Measurements from ENCODE around the gene TRIM56. TPM values are rescaled to one million over a fixed set of nuclear protein-coding genes. Genes with fewer than 3 reads are reported as not detected.

TRIM56 gene
- total and polyA plus RNA-seq, 9 of the 15 experiments (the other 6 are each of a cell fraction or from before 2014, with no cell fraction given): 2.0 to 29.7 (median 11.6) TPM

- Histone ChIP-seq H3K27ac (ENCODE audit: extremely low read depth, low read depth, low read length) (peak overlapping the region; percentile 47), H3K4me3 (no peak overlapping the region), H3K9me3 (replicated peaks; ENCODE audit: control insufficient read depth, insufficient read depth, low read depth, low read length) (no peaks in the 10 kb centered on the region), H3K79me2 (ENCODE audit: control insufficient read depth, insufficient read depth, low read length) (no peaks in the 10 kb centered on the region), H3K36me3 (ENCODE audit: control insufficient read depth, insufficient read depth, low read length) (no peaks in the 10 kb centered on the region), H3K9me1 (ENCODE audit: control insufficient read depth, insufficient read depth, low read length) (no peaks in the 10 kb centered on the region), H2AFZ (ENCODE audit: low read depth, low read length) (peak overlapping the region; percentile 73), H3K27me3 (ENCODE audit: control insufficient read depth in 2 of 2, insufficient read depth in 2 of 2, low read length in 2 of 2) (no peaks in the 10 kb centered on the region), H3K9ac (ENCODE audit: insufficient read depth in 1 of 2, low read depth in 2 of 2, low read length in 2 of 2) (peak overlapping the region in 1 of 2 experiments; percentile 27; a peak in 2 of 4 replicates), H3K4me1 (replicated peaks in 1 of 2; ENCODE audit: control insufficient read depth in 2 of 2, insufficient read depth in 2 of 2, low read length in 2 of 2) (peaks cover 44 to 45% of the 10 kb centered on the region in 2 experiments; a peak in 4 of 5 replicates), H3K4me2 (ENCODE audit: insufficient read depth, low read length) (peak overlapping the region; percentile 47), H4K20me1 (replicated peaks; ENCODE audit: control insufficient read depth, insufficient read depth, low read length) (no peaks in the 10 kb centered on the region)
- DNase-seq (ENCODE audit: extremely low read depth in 1 of 4, low spot score in 3 of 4): peak in 2 of 4 experiments; percentile 59 to 62
- in situ Hi-C loops (cut with MboI): no loop called here
- no TSS peak for BruUV-seq (replicated peaks)
- 37% methylated on average over 6 of the region's 6 CpGs for WGBS (ENCODE audit: insufficient coverage, low coverage, missing lambda C conversion rate)
- FAIRE-seq: peak; percentile 82
- CTCF ChIA-PET (ENCODE audit: low intra/inter-chr PET ratio): interaction anchor here (0.6 to 1.4 kb wide), 2 partner anchors 42 to 513 kb away, joined by 3 read pairs; no protein-coding TSS in a partner anchor
- ATAC-seq: no peak
- POLR2A ChIA-PET: interaction anchor here (0.6 to 3.9 kb wide), 6 partner anchors 8 to 1261 kb away, joined by 3 to 20 read pairs (median 3); partner anchors contain the start of gene TRIM56
- intact Hi-C loops (cut with micrococcal nuclease): no loop called here
- TF ChIP-seq ZNF584 (CRISPR knock-in tag; IDR thresholded peaks at IDR 0.05; ENCODE audit: low read depth) (no peak), TRIM25 (IDR thresholded peaks at IDR 0.05; ENCODE audit: borderline replicate concordance) (no peak), CTCF (IDR thresholded peaks at IDR 0.05 in 2 of 3, conservative IDR thresholded peaks at IDR 0.05 in 1 of 3; ENCODE audit: insufficient read depth in 2 of 3, low read depth in 1 of 3, low read length in 3 of 3) (no peak), NFIC (IDR thresholded peaks at IDR 0.05) (peak; percentile 12; the same call in 1 of the 2 replicates), CHD4 (IDR thresholded peaks at IDR 0.05; ENCODE audit: insufficient read depth, insufficient replicate concordance, low read depth, low read length, poor library complexity, severe bottlenecking) (peak; percentile 51), ZNF668 (CRISPR knock-in tag; IDR thresholded peaks at IDR 0.05) (peak; percentile 64; the same call in 1 of the 2 replicates), MEF2D (tag; conservative IDR thresholded peaks at IDR 0.05; ENCODE audit: low read depth) (0 out of 2 replicates have a peak, but pooled peaks have one; percentile 23), CREB3 (tag; conservative IDR thresholded peaks at IDR 0.05; ENCODE audit: low read depth) (peak; percentile 50; the same call in 1 of the 2 replicates), YY1 (IDR thresholded peaks at IDR 0.05; ENCODE audit: borderline replicate concordance in 1 of 3, control insufficient read depth in 1 of 3, extremely low read depth in 1 of 3, insufficient read depth in 3 of 3, insufficient read length in 1 of 3, insufficient replicate concordance in 2 of 3, low read depth in 1 of 3, low read length in 2 of 3) (peak in 1 of 3 experiments; percentile 86), MEF2A (IDR thresholded peaks at IDR 0.05; ENCODE audit: control insufficient read depth, low read depth, low read length) (no peak), ZFP36 (IDR thresholded peaks at IDR 0.05; ENCODE audit: low read depth, low read length, partially characterized antibody) (peak; percentile 91), HDAC2 (IDR thresholded peaks at IDR 0.05) (peak; percentile 92), ZNF589 (CRISPR knock-in tag; IDR thresholded peaks at IDR 0.05; ENCODE audit: low read depth) (peak; percentile 80; the same call in 1 of the 2 replicates), ESRRA (IDR thresholded peaks at IDR 0.05; ENCODE audit: borderline replicate concordance, low read depth) (0 out of 2 replicates have a peak, but pooled peaks have one; percentile 25), MCM2 (IDR thresholded peaks at IDR 0.05; ENCODE audit: low read depth) (no peak)
Observed at GRCh38 chr7:101096331-101096956, 11.2 kb downstream of the TRIM56 start.

Data from K562 (cell line).